Measurements from ENCODE around the gene SLC6A18. TPM values are rescaled to one million over a fixed set of nuclear protein-coding genes. Genes with fewer than 3 reads are reported as not detected.

The SLC6A18 gene
- total and polyA plus RNA-seq, 2 of the 13 experiments (the other 11 are each of a cell fraction or from before 2014, with no cell fraction given), result not detected

DNA sequence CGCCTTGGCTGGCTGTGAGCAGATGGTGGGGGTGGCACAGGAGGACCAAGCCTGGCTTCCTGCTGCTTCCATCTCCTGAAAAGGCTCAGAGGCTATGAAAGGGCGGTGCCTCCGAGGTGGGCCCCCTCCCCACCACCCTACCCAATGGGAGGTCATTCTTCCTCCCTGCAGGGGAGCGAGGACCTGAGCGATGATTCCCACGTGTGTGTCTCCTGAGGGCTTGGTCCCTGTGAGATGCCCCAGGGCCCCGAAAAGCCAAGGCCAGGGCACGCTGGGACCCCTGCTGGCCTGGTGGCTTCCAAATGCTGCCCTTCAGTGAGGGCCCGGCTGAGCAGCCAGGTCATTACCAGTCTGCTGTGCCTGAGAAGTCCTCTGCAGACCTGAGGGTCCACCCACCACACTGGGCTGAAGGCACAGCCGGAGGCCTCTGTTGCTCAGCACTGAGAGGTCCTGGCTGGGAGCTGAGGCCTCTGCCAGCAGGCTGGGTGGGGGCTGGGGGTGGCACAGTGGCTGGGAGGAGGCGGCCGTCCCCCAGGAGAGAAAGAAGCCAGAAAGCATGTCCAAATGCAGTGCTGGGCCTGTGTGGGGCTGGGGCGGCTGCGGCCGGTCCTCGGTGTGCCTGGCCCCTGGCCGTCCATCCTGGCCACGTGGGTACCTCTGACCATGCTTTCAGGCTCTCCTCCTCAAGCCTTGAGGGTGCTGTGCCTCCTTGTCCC lies 37.8 kb upstream of the SLC6A18 start (continued):
- TF ChIP-seq ZNF407 (CRISPR knock-in tag; IDR thresholded peaks at IDR 0.05; ENCODE audit: not compliant biosample characterization) (no peak), ZZZ3 (CRISPR knock-in tag; IDR thresholded peaks at IDR 0.05; ENCODE audit: borderline replicate concordance) (no peak)

GRCh38 chr5:1187950-1188334 lies 37.2 kb upstream of the SLC6A18 start:
- no peak overlapping the region for H3K27ac ChIP-seq (ENCODE audit: extremely low read length, insufficient read depth, low read length)
- no peak overlapping the region for H3K9ac ChIP-seq (ENCODE audit: insufficient read depth, low read depth, low read length)
- in situ Hi-C loops (cut with HindIII; ENCODE audit: extremely low pct_ligation_motif_present, low pct_unique_long_range_greater_than_20kb), result no loop called here
- H3K4me3 ChIP-seq (replicated peaks in 1 of 3; ENCODE audit: insufficient read depth in 1 of 3, low read depth in 2 of 3, low read length in 3 of 3), result no peak overlapping the region
- no peaks in the 10 kb centered on the region for H3K36me3 ChIP-seq (replicated peaks in 1 of 2; ENCODE audit: control insufficient read depth in 1 of 2, insufficient read depth in 2 of 2, low read length in 2 of 2)
- H2AFZ ChIP-seq (ENCODE audit: low read length), result no peak overlapping the region
- H3K27me3 ChIP-seq (ENCODE audit: control insufficient read depth in 1 of 2, insufficient read depth in 2 of 2, low read length in 2 of 2), result peaks cover 0 to 2% of the 10 kb centered on the region in 2 experiments; a peak in 2 of 5 replicates
- H3K4me2 ChIP-seq (ENCODE audit: low read depth, low read length), result no peak overlapping the region
- no TSS peak for BruUV-seq (replicated peaks)
- H3K9me3 ChIP-seq (ENCODE audit: low read length), result no peaks in the 10 kb centered on the region
- DNase-seq (ENCODE audit: low spot score) (no peak), FAIRE-seq (no peak), ATAC-seq (no peak)
- 78% methylated on average over 7 of the region's 8 CpGs for WGBS (ENCODE audit: low lambda C conversion rate)
- intact Hi-C loops (cut with micrococcal nuclease; ENCODE audit: unreplicated experiment), result no loop called here
- ChIA-PET CTCF (ENCODE audit: low intra/inter-chr PET ratio, low total read pairs) (no interaction called here), POLR2A (no interaction called here)
- TF ChIP-seq ZNF12 (CRISPR knock-in tag; IDR thresholded peaks at IDR 0.05) (peak; percentile 97), SMARCC2 (IDR thresholded peaks at IDR 0.05) (no peak), TRIM22 (IDR thresholded peaks at IDR 0.05) (no peak), ARNTL (CRISPR knock-in tag; IDR thresholded peaks at IDR 0.05) (no peak), ZNF333 (CRISPR knock-in tag; IDR thresholded peaks at IDR 0.05; ENCODE audit: borderline replicate concordance) (no peak), REXO4 (CRISPR knock-in tag; IDR thresholded peaks at IDR 0.05; ENCODE audit: borderline replicate concordance) (no peak), NONO (IDR thresholded peaks at IDR 0.05) (no peak), NONO (CRISPR knock-in tag; conservative IDR thresholded peaks at IDR 0.05) (no peak), NFE2L2 (IDR thresholded peaks at IDR 0.05; ENCODE audit: low read length) (no peak)
- H3K79me2 ChIP-seq (ENCODE audit: insufficient read depth, low read length), result no peaks in the 10 kb centered on the region
- peaks cover 71% of the 10 kb centered on the region for H3K4me1 ChIP-seq (ENCODE audit: insufficient read depth, low read length)
- no peaks in the 10 kb centered on the region for H4K20me1 ChIP-seq (ENCODE audit: insufficient read depth, low read length)

All from HepG2 (cell line).